SU-DHL-6 (cell line): ENCODE data around the gene TLR6.

ENCODE experiments used
- H2AFZ ChIP-seq: fragments of 200-600 bp; sonication (generic); 2 replicates; pipeline ENCODE4 v1.6.1; 2014; ENCODE audit warnings: low read depth, mild to moderate bottlenecking, moderate library complexity, mixed read lengths, antibody characterized with exemption, low read length; ENCODE audit not compliant: severe bottlenecking
- H3F3A ChIP-seq: fragments of 200-600 bp; shearing (Covaris generic); 2 replicates; pipeline ENCODE4 v1.6.0; 2016; ENCODE audit warnings: antibody characterized with exemption, mild to moderate bottlenecking; ENCODE audit not compliant: insufficient read depth
- H3K27ac ChIP-seq: fragments of 200-600 bp; sonication (generic); 2 replicates; pipeline ENCODE4 v1.5.1; 2016; ENCODE audit warnings: low read depth, mild to moderate bottlenecking, low read length, moderate library complexity, mixed read lengths
- H3K27me3 ChIP-seq: fragments of 200-600 bp; sonication (generic), shearing (Covaris generic); 2 replicates; pipeline ENCODE4 v1.6.0; 2014; ENCODE audit warnings: mild to moderate bottlenecking, low read length
- H3K36me3 ChIP-seq: fragments of 200-600 bp; sonication (generic); 2 replicates; pipeline ENCODE4 v1.6.1; 2014; ENCODE audit warnings: mild to moderate bottlenecking, low read length, mixed read lengths
- H3K4me2 ChIP-seq: fragments of 300-600, 200-600 bp; shearing (Covaris generic), sonication (generic); 2 replicates; pipeline ENCODE4 v1.6.0; 2014; ENCODE audit warnings: low read length, low read depth, mild to moderate bottlenecking; ENCODE audit not compliant: poor library complexity, severe bottlenecking
- H3K4me3 ChIP-seq: fragments of 200-600 bp; sonication (generic); 2 replicates; pipeline ENCODE4 v1.5.1; 2014; ENCODE audit warnings: antibody characterized with exemption, low read length, mild to moderate bottlenecking, mixed read lengths; ENCODE audit not compliant: insufficient read depth, poor library complexity, severe bottlenecking
- H3K79me2 ChIP-seq: fragments of 200-600 bp; sonication (generic); 2 replicates; pipeline ENCODE4 v1.6.1; 2014; ENCODE audit warnings: mild to moderate bottlenecking, low read length, moderate library complexity; ENCODE audit not compliant: insufficient read depth
- H3K9ac ChIP-seq: fragments of 200-600 bp; sonication (generic); 2 replicates; pipeline ENCODE4 v1.7.0; 2014; ENCODE audit warnings: mild to moderate bottlenecking, low read length
- H3K9me2 ChIP-seq: fragments of 200-600 bp; sonication (generic); replicated peaks from 2 replicates; pipeline ENCODE4 v1.6.1; 2014; ENCODE audit warnings: low read length; ENCODE audit not compliant: insufficient read depth
- H3K9me3 ChIP-seq: fragments of 200-600 bp; sonication (generic); 2 replicates; pipeline ENCODE4 v1.6.1; 2014; ENCODE audit warnings: low read length, mixed read lengths; ENCODE audit not compliant: insufficient read depth
- H4K20me1 ChIP-seq: fragments of 200-600 bp; sonication (generic); 2 replicates; pipeline ENCODE4 v1.6.1; 2014; ENCODE audit warnings: low read depth, mild to moderate bottlenecking, antibody characterized with exemption, low read length, moderate library complexity, mixed read lengths
- CTCF ChIP-seq: fragments of 200-600 bp; sonication (generic); IDR thresholded peaks from one replicate; pipeline ENCODE4 v1.5.1; 2017; ENCODE audit warnings: antibody characterized with exemption, mild to moderate bottlenecking, low read length, moderate library complexity; ENCODE audit not compliant: insufficient read depth, poor library complexity, severe bottlenecking
- EZH2phosphoT487 ChIP-seq: fragments of 200-600 bp; sonication (generic), shearing (Covaris generic); conservative IDR thresholded peaks from 2 replicates; pipeline ENCODE4 v1.6.1; 2018; ENCODE audit warnings: mild to moderate bottlenecking, antibody characterized with exemption, low read length, moderate library complexity, mixed read lengths

The TLR6 gene

GRCh38 chr4:38857354-38858096, 908 bp upstream of the TLR6 start:
- Histone ChIP-seq H3K79me2 (peaks cover 29% of the 10 kb centered on the region), H3F3A (peaks cover 51% of the 10 kb centered on the region), H3K9me2 (no peaks in the 10 kb centered on the region), H3K9ac (peak overlapping the region; percentile 79), H3K4me2 (peak overlapping the region; percentile 99), H3K27me3 (no peaks in the 10 kb centered on the region), H3K9me3 (no peaks in the 10 kb centered on the region), H4K20me1 (no peaks in the 10 kb centered on the region), H3K4me3 (peak overlapping the region; percentile 78), H2AFZ (peak overlapping the region; percentile 15), H3K36me3 (peaks cover 15% of the 10 kb centered on the region), H3K27ac (peak overlapping the region; percentile 98)
- TF ChIP-seq CTCF: no peak
- no peak for TF ChIP-seq EZH2phosphoT487

DNA sequence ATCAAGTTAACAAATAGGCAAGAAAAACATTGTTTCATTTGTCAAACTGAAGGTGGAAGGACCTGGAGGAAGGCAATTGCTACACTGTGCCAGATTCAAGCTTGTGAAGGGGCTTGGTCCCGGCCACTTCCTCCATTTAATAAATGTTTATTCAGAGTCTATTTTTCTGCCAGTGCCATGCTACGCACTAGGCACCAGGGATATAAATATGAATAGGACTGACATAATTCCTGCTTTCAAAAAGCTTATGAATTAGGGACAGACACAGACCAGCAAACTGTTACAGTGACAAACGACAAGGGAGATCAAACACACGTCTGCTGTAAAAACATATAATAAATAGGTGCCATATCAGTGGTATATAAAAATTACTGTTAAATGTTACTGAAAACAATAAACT, 571 bp downstream of the TLR6 start:
- no peaks in the 10 kb centered on the region for H3K27me3 ChIP-seq
- H3K79me2 ChIP-seq: peaks cover 29% of the 10 kb centered on the region
- no peaks in the 10 kb centered on the region for H3K9me2 ChIP-seq
- peak overlapping the region; percentile 79 for H3K9ac ChIP-seq
- H3K27ac ChIP-seq: peak overlapping the region; percentile 98
- peaks cover 51% of the 10 kb centered on the region for H3F3A ChIP-seq
- no peak overlapping the region for H2AFZ ChIP-seq
- peak overlapping the region; percentile 78 for H3K4me3 ChIP-seq
- no peak for TF ChIP-seq EZH2phosphoT487
- TF ChIP-seq CTCF: no peak
- no peaks in the 10 kb centered on the region for H3K9me3 ChIP-seq
- H3K4me2 ChIP-seq: peak overlapping the region; percentile 99
- H4K20me1 ChIP-seq: no peaks in the 10 kb centered on the region
- peaks cover 15% of the 10 kb centered on the region for H3K36me3 ChIP-seq

DNA sequence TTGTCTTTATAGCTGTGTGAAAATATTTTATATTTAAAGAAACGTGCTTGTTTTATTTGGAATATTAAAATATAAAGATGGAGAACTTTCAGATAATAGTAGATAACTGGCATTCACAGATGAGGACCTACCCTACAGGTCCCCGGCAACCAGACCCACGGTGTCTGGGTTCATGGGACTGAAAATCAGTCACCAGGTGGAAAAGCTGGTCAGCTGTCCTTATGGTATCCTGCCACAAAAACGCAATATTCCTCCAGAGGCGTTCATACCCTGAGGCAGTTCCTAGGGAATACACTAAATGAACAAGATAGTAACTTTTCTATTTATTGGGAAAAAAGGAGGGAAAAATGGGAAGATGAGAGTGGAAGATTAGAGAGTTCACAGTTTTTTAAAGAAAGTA, 1.2 kb downstream of the TLR6 start:
- Histone ChIP-seq H3K4me2 (peak overlapping the region; percentile 99), H3K27ac (peak overlapping the region; percentile 98), H3K9me3 (no peaks in the 10 kb centered on the region), H3K27me3 (no peaks in the 10 kb centered on the region), H3F3A (peaks cover 51% of the 10 kb centered on the region), H2AFZ (no peak overlapping the region), H3K9me2 (no peaks in the 10 kb centered on the region), H3K4me3 (peak overlapping the region; percentile 78), H3K9ac (peak overlapping the region; percentile 79), H3K36me3 (peaks cover 15% of the 10 kb centered on the region), H3K79me2 (peaks cover 29% of the 10 kb centered on the region), H4K20me1 (no peaks in the 10 kb centered on the region)
- no peak for TF ChIP-seq CTCF
- TF ChIP-seq EZH2phosphoT487: no peak
